LNCAP (cell line): ENCODE results near the gene NR6A1.

Experiments
- CTCF ChIP-seq: fragments of 450-650 bp; IDR thresholded peaks from 2 replicates; pipeline ENCODE4 v1.5.1; 2017; ENCODE audit warnings: mild to moderate bottlenecking

The NR6A1 gene

DNA sequence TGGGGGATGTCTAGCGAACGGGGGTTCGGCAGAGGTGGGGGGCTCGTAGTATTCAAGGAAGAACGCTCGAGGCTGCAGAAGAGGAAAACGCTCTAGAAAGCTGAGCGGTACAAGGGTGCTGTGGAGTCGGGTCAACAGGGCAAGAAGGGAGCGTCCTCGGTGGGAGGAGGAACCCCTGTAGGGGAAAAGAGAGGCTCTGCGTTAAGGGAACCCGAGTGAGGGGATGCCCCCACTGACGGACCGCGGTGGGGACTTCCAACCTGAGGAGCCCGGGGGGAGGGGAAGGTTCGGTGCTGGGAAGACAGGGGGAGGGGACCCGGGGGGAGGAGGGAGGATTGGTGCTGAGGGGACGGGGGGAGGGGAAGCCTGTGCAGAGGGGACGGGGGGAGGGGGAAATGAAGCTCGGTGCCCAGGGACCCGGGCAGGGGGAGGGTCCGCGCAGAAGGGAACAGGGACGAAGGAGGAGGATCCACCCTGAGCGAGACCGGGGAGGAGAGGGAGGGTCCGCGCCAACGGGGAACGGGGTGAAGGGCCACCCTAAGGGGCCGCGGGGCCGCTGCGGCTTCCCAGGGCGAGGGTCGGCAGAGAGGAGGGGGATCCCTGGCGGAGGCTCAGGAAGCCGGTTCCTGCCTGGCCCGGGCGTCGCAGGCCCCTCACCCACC is 621 bp downstream of the NR6A1 start:
- TF ChIP-seq CTCF = no peak

GRCh38 chr9:124769549-124770358 is 1.4 kb downstream of the NR6A1 start:
- TF ChIP-seq CTCF = no peak

- no peak for TF ChIP-seq CTCF
Observed at GRCh38 chr9:124768750-124769548, 2.2 kb downstream of the NR6A1 start.

GRCh38 chr9:124768334-124768733 is 2.8 kb downstream of the NR6A1 start:
- no peak for TF ChIP-seq CTCF

- no peak for TF ChIP-seq CTCF
Observed at GRCh38 chr9:124767821-124768220, 3.3 kb downstream of the NR6A1 start.

GRCh38 chr9:124766815-124767554 is 4.1 kb downstream of the NR6A1 start:
- TF ChIP-seq CTCF = no peak

DNA sequence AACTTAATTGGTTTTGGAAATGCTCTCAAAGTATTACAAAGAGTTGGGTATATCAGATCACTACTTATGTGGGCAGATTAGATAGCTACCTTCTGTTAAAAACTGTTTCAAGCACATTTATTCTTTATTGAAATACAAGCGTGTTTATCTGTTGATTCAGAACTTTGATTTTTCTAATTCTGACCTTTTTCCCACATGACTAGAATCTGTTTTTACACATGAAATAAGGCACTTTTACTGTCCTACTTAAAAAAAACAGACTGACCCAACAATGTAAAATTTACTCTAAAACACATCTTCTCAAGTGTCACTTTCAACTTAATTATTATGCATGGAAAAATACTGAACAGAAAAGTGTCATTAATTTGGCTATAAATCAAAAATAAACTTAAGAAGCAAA is 4.8 kb downstream of the NR6A1 start:
- TF ChIP-seq CTCF = no peak
